ENCODE measurements around the gene PRG2.

- TF ChIP-seq EHMT2 (IDR thresholded peaks at IDR 0.05), result no peak
- TF ChIP-seq EP300 (IDR thresholded peaks at IDR 0.05; ENCODE audit: low read length), result no peak
- TF ChIP-seq JUNB (CRISPR knock-in tag; conservative IDR thresholded peaks at IDR 0.05), result no peak
- no peak for TF ChIP-seq TEAD4 (IDR thresholded peaks at IDR 0.05; ENCODE audit: low read length)
- no peak for TF ChIP-seq TEAD4 (CRISPR knock-in tag; IDR thresholded peaks at IDR 0.05; ENCODE audit: borderline replicate concordance)
- no peak for TF ChIP-seq SRSF9 (IDR thresholded peaks at IDR 0.05; ENCODE audit: borderline replicate concordance, low read depth, low read length)
- no peak for TF ChIP-seq PRPF4 (IDR thresholded peaks at IDR 0.05; ENCODE audit: insufficient read depth, low read depth, low read length, poor library complexity, severe bottlenecking)
- TF ChIP-seq ZBTB33 (CRISPR knock-in tag; IDR thresholded peaks at IDR 0.05), result no peak
Observed at GRCh38 chr11:57376095-57377090, 14.1 kb downstream of the PRG2 start.

Measured in K562 (cell line).